Upper lobe of left lung (tissue), 6 donors: ENCODE data around the gene LY6G5C. TPM values are rescaled to one million over a fixed set of nuclear protein-coding genes. Genes with fewer than 3 reads are reported as not detected.

Source experiments
- ATAC-seq, 2 donors: fragments of 200-7000 bp; cut with Tn5 transposase; one replicate each; pipeline ENCODE4 v1.9.1; 2022; ENCODE audit warnings: mild to moderate bottlenecking in 2 of 2, moderate library complexity in 2 of 2; ENCODE audit not compliant: low FRiP score in 2 of 2
- DNase-seq, 2 donors: peaks; one replicate each; pipeline ENCODE4 v3.0.0-alpha.2; 2019 to 2020
- H3K27ac ChIP-seq, 4 donors: fragments of 200-600 bp; sonication (generic); one replicate each; pipeline ENCODE4 v1.5.1; 2016 to 2019
- H3K27me3 ChIP-seq, 4 donors: fragments of 200-600 bp; sonication (generic); one replicate each; pipeline ENCODE4 v1.5.1; 2017 to 2019
- H3K36me3 ChIP-seq, 4 donors: fragments of 200-600 bp; sonication (generic); one replicate each; pipeline ENCODE4 v1.5.1; 2016 to 2019
- H3K4me1 ChIP-seq, 4 donors: fragments of 200-600 bp; sonication (generic); one replicate each; pipeline ENCODE4 v1.5.1; 2018 to 2019
- H3K4me3 ChIP-seq, 4 donors: fragments of 200-600 bp; sonication (generic); one replicate each; pipeline ENCODE4 v1.5.1; 2017 to 2019; ENCODE audit warnings: mild to moderate bottlenecking in 2 of 4, moderate library complexity in 1 of 4
- H3K9me3 ChIP-seq, 4 donors: fragments of 200-600 bp; sonication (generic); one replicate each; pipeline ENCODE4 v1.5.1; 2018 to 2019
- CTCF ChIP-seq, 6 experiments: fragments of 450-650 bp in 4 of 6; fragments of 200-600 bp in 2 of 6; sonication (generic) in 2 of 6; IDR thresholded peaks; one replicate each; pipeline ENCODE4 v1.5.1; 2016 to 2019; ENCODE audit warnings: antibody characterized with exemption in 6 of 6
- EP300 ChIP-seq, 4 donors: sonication (generic); formaldehyde crosslinking; IDR thresholded peaks; one replicate each; pipeline ENCODE4 v1.5.1; 2017; ENCODE audit warnings: antibody characterized with exemption in 4 of 4, control low read depth in 2 of 4
- POLR2A ChIP-seq, 4 donors: fragments of 450-650 bp; IDR thresholded peaks; one replicate each; pipeline ENCODE4 v1.5.1; 2016 to 2017; ENCODE audit warnings: antibody characterized with exemption in 4 of 4, mild to moderate bottlenecking in 2 of 4
- POLR2AphosphoS5 ChIP-seq, 2 donors: sonication (generic); formaldehyde crosslinking; IDR thresholded peaks; one replicate each; pipeline ENCODE4 v1.5.1; 2017; ENCODE audit warnings: antibody characterized with exemption in 2 of 2
- WGBS, 2 donors: methylation state at CpG; one replicate each; pipeline ENCODE4 v1.1.5; 2017 to 2018; 5-methylcytosine and 5-hydroxymethylcytosine counted together
- total RNA-seq, 6 donors: library from RNA; depleted of rRNA in 4 of 6; stranded (reverse); fragments of >200 nt in 4 of 6; gene quantifications; one replicate each; pipeline versions ENCODE4 v1.1.0 to v1.2.1, GENCODE V29; 2016 to 2021
- donor health status: DM: no; HTN: no; CAD: no; lungs with moderate emphysema.
- donor health status: DM: no; HTN: yes; CAD: no; lungs with severe emphysema.

Gene LY6G5C
- total RNA-seq, 6 donors from 2014 or later = 1.8 to 4.4 (median 3.1) TPM; not detected in 2

GRCh38 chr6:31723245-31723979 lies 42.5 kb upstream of the LY6G5C start, which contains the start of gene MPIG6B:
Gene MPIG6B, plus strand, starts transcription at chr6:31723373. Its CDS starts 11 bp downstream, at chr6:31723384.
- WGBS, 2 donors = 69 to 81% methylated on average over 29 to 42 of the region's 46 CpGs
- no peak for ATAC-seq
- no peak for DNase-seq
- peak within 1 kb of the TSS in 1 of 4 donors; percentile 93 for H3K27ac ChIP-seq
- no peak within 1 kb of the TSS for H3K4me3 ChIP-seq
- H3K9me3 ChIP-seq = no peaks in the 10 kb centered on the region
- TF ChIP-seq CTCF (IDR thresholded peaks at IDR 0.05) (no peak), POLR2A (IDR thresholded peaks at IDR 0.05) (no peak), EP300 (IDR thresholded peaks at IDR 0.05) (no peak), POLR2AphosphoS5 (IDR thresholded peaks at IDR 0.05) (no peak)
- H3K27me3 ChIP-seq = no peaks in the 10 kb centered on the region
- H3K36me3 ChIP-seq = peaks cover 0 to 24% (median 2%) of the 10 kb centered on the region in 4 donors
- H3K4me1 ChIP-seq = peaks cover 23 to 32% (median 26%) of the 10 kb centered on the region in 4 donors

DNA sequence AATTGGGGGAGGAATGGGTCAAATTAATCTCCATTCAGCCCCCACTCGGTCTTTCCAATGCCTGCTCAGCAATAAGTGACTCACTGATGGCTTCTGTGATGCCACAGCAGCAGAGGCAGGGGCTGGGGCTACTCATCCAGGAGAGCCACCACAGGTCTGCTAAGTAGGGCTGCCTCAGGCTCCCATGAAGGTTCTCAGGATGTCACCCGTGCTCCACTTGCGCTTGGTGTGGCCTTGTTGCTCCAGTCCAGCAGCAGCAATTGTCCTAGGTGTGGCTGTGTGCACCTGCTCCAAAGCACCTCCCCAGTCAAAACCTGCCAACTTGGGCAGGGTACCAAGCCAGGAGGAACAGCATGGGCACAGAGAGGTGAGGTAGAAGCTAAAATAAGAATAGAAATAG lies 41.3 kb upstream of the LY6G5C start:
- H3K9me3 ChIP-seq = no peaks in the 10 kb centered on the region
- no peaks in the 10 kb centered on the region for H3K27me3 ChIP-seq
- H3K4me1 ChIP-seq = peaks cover 13 to 22% (median 18%) of the 10 kb centered on the region in 4 donors
- 91% methylated on average over 3 of the region's 3 CpGs; no CpG with 5 or more reads in 1 of the 2 donors for WGBS, 2 donors
- no peak for ATAC-seq
- H3K4me3 ChIP-seq = no peak overlapping the region
- H3K27ac ChIP-seq = no peak overlapping the region
- H3K36me3 ChIP-seq = peaks cover 0 to 14% (median 1%) of the 10 kb centered on the region in 4 donors
- DNase-seq = no peak
- TF ChIP-seq POLR2AphosphoS5 (IDR thresholded peaks at IDR 0.05) (no peak), EP300 (IDR thresholded peaks at IDR 0.05) (no peak), POLR2A (IDR thresholded peaks at IDR 0.05) (no peak), CTCF (IDR thresholded peaks at IDR 0.05) (no peak)

GRCh38 chr6:31721351-31722020 lies 40.6 kb upstream of the LY6G5C start, which contains the start of gene LY6G6C:
Gene LY6G6C, minus strand, starts transcription at chr6:31721746. Its CDS starts 67 bp downstream, at chr6:31721679.
- Histone ChIP-seq H3K4me3 (no peak within 1 kb of the TSS), H3K27me3 (no peaks in the 10 kb centered on the region), H3K36me3 (peaks cover 0 to 7% (median 0%) of the 10 kb centered on the region in 4 donors), H3K27ac (no peak within 1 kb of the TSS), H3K4me1 (peaks cover 8 to 19% (median 11%) of the 10 kb centered on the region in 4 donors), H3K9me3 (no peaks in the 10 kb centered on the region)
- WGBS, 2 donors = 87 to 90% methylated on average over 4 of the region's 4 CpGs
- ATAC-seq (no peak), DNase-seq (no peak)
- TF ChIP-seq EP300 (IDR thresholded peaks at IDR 0.05) (no peak), POLR2AphosphoS5 (IDR thresholded peaks at IDR 0.05) (no peak), POLR2A (IDR thresholded peaks at IDR 0.05) (no peak), CTCF (IDR thresholded peaks at IDR 0.05) (no peak)

DNA sequence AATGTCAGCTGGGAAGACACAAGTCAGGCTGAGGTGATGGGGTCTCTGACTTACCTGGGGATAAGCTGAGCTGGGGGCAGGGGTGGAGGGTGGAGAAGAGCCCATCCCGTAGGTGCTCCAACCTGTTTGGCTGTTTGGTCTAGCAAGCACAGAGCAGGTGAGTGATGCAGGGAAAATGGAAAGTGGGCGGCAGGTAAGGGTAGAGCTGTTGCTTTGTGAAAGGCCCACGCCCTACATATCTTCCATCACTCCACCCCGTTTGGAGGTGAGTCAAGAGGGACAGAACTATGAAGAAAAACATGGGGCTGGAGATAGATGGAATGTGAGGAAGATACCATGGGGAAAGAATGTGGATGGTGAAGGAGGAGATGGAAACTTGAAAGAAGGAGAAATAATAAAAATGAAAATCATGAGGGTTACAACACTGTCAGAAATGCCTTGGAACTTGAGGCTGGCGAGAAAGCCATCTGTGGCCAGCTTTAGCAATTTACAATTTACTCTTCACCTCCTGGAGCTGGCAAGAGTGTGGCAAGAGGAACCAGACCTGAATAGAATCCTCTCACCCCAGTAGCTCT lies 39.4 kb upstream of the LY6G5C start:
- DNase-seq = no peak
- 69 to 80% methylated on average over 5 of the region's 5 CpGs for WGBS, 2 donors

More for the DNA sequence above, 39.4 kb upstream of the LY6G5C start:
- H3K27ac ChIP-seq = no peak overlapping the region
- H3K9me3 ChIP-seq = no peaks in the 10 kb centered on the region
- no peak for ATAC-seq
- no peaks in the 10 kb centered on the region for H3K36me3 ChIP-seq
- no peaks in the 10 kb centered on the region for H3K27me3 ChIP-seq
- TF ChIP-seq EP300 (IDR thresholded peaks at IDR 0.05) (no peak), POLR2A (IDR thresholded peaks at IDR 0.05) (no peak), CTCF (IDR thresholded peaks at IDR 0.05) (no peak), POLR2AphosphoS5 (IDR thresholded peaks at IDR 0.05) (no peak)
- H3K4me1 ChIP-seq = peaks cover 0 to 13% (median 3%) of the 10 kb centered on the region in 4 donors
- no peak overlapping the region for H3K4me3 ChIP-seq
